Psoas muscle (tissue), 8 donors: ENCODE data around the gene CR1. TPM values are rescaled to one million over a fixed set of nuclear protein-coding genes. Genes with fewer than 3 reads are reported as not detected.
"Not testable (repeated sequence)": the region's sequence is repeated elsewhere in the genome, so short reads cannot be mapped to it uniquely, and the experiment has no call there.

Experiments used
- ATAC-seq, 4 donors: fragments of 200-7000 bp; cut with Tn5 transposase; one replicate each; pipeline ENCODE4 v1.9.1; 2020; ENCODE audit warnings: moderate library complexity in 3 of 4, mild to moderate bottlenecking in 2 of 4
- DNase-seq, 2 donors: peaks; one replicate each; pipeline ENCODE4 v3.0.0-alpha.2; 2020
- H3K27ac ChIP-seq: fragments of 200-600 bp; one replicate; pipeline ENCODE4 v1.8.0; 2022
- H3K27me3 ChIP-seq, 3 donors: fragments of 200-600 bp in 1 of 3; one replicate each; pipeline versions ENCODE4 v1.6.1 to v1.8.0; 2013 to 2022; ENCODE audit warnings: low read length in 2 of 3, mild to moderate bottlenecking in 2 of 3, moderate library complexity in 1 of 3; ENCODE audit not compliant: insufficient read depth in 3 of 3
- H3K36me3 ChIP-seq, 2 donors: fragments of 200-600 bp in 1 of 2; one replicate each; pipeline versions ENCODE4 v1.6.1 to v1.8.0; 2013 to 2022; ENCODE audit warnings: low read depth in 1 of 2, mild to moderate bottlenecking in 1 of 2, moderate library complexity in 1 of 2; ENCODE audit not compliant: insufficient read depth in 1 of 2
- H3K4me1 ChIP-seq: fragments of 200-600 bp; one replicate; pipeline ENCODE4 v1.8.0; 2022
- H3K4me3 ChIP-seq: fragments of 200-600 bp; one replicate; pipeline ENCODE4 v1.8.0; 2022; ENCODE audit warnings: mild to moderate bottlenecking
- H3K9me3 ChIP-seq: fragments of 200-600 bp; one replicate; pipeline ENCODE4 v1.8.0; 2022
- CTCF ChIP-seq: fragments of 200-600 bp; IDR thresholded peaks from one replicate; pipeline ENCODE4 v1.8.0; 2022; ENCODE audit warnings: antibody characterized with exemption
- WGBS, 3 donors: extraction: QIAGEN DNeasy Blood & Tissue Kit; methylation state at CpG; one replicate each; pipeline versions ENCODE4 v1.1.6 to v1.1.7; 2013; 5-methylcytosine and 5-hydroxymethylcytosine counted together
- intact Hi-C, 2 donors: fragments of 100-400 bp; cut with DNase I; formaldehyde crosslinking; loops; one replicate each; pipeline versions ENCODE4 v1.11.0 to v1.14.2; 2022
- polyA plus RNA-seq, 3 donors: library from polyadenylated mRNA; stranded (reverse); fragments of 200-250 nt; gene quantifications; one replicate each; pipeline ENCODE4 v1.2.3, GENCODE V29; 2013
- total RNA-seq, 4 donors: library from RNA; stranded (reverse); fragmentation: NEBNext Ultra II Directional in 2 of 4; extraction: Animal tissue kit (Norgen Biotek cat#: 25700) in 2 of 4; gene quantifications; one replicate each; pipeline versions ENCODE4 v1.2.1 to v1.2.4, GENCODE V29; 2021 to 2023
- donor health status: healthy with polysubstance abuse.
- donor health status: DM: no; HTN: no; CAD: no; lungs with moderate emphysema.
- donor health status: Bipolar disorder and iron deficiency.
- donor health status: healthy.
- donor health status: DM: yes; HTN: yes; CAD: no.
- donor health status: DM: no; HTN: no; CAD: no.
- donor health status: DM: no; HTN: no; CAD: no.
- donor health status: DM: yes; HTN: yes; CAD: no.

Gene CR1
- total and polyA plus RNA-seq, 7 donors, result 0.08 to 3.9 (median 0.87) TPM

- Histone ChIP-seq H3K36me3 (no peaks in the 10 kb centered on the region), H3K27ac (no peak overlapping the region), H3K27me3 (peaks cover 3 to 30% (median 7%) of the 10 kb centered on the region in 3 donors), H3K4me1 (no peaks in the 10 kb centered on the region), H3K4me3 (no peak overlapping the region), H3K9me3 (no peaks in the 10 kb centered on the region)
- intact Hi-C loops, result no loop called here
- WGBS, 3 donors, result 59 to 65% (median 62%) methylated on average over 6 of the region's 6 CpGs
- DNase-seq (no peak), ATAC-seq (no peak)
- TF ChIP-seq CTCF, result no peak
These were observed 177.4 kb downstream of the CR1 start for GRCh38 chr1:207673399-207673798.

- DNase-seq (no peak), ATAC-seq (no peak)
- H3K9me3 ChIP-seq, result no peaks in the 10 kb centered on the region
- 76 to 82% (median 81%) methylated on average over 4 of the region's 4 CpGs for WGBS, 3 donors
- no peaks in the 10 kb centered on the region for H3K36me3 ChIP-seq
- no peak for TF ChIP-seq CTCF
- peaks cover 1 to 6% (median 4%) of the 10 kb centered on the region in 3 donors for H3K27me3 ChIP-seq
- H3K4me1 ChIP-seq, result no peaks in the 10 kb centered on the region
- H3K4me3 ChIP-seq, result no peak overlapping the region
- H3K27ac ChIP-seq, result no peak overlapping the region
- intact Hi-C loops, result no loop called here
These were observed 180.2 kb downstream of the CR1 start for GRCh38 chr1:207676153-207676552.

- intact Hi-C loops, H3K27me3 ChIP-seq, H3K36me3 ChIP-seq, DNase-seq, ATAC-seq, H3K9me3 ChIP-seq, H3K27ac ChIP-seq, H3K4me1 ChIP-seq, H3K4me3 ChIP-seq: not testable (repeated sequence)
- WGBS, 3 donors, result 41 to 47% (median 47%) methylated on average over 6 of the region's 6 CpGs
These were observed 184.8 kb downstream of the CR1 start for GRCh38 chr1:207680590-207681388.

GRCh38 chr1:207682872-207683434 is 187.0 kb downstream of the CR1 start:
- H3K4me3 ChIP-seq, H3K27me3 ChIP-seq, H3K9me3 ChIP-seq, intact Hi-C loops, H3K36me3 ChIP-seq, DNase-seq, ATAC-seq, H3K4me1 ChIP-seq, H3K27ac ChIP-seq: not testable (repeated sequence)
- 83 to 88% (median 86%) methylated on average over 6 of the region's 6 CpGs for WGBS, 3 donors

GRCh38 chr1:207690551-207690950 is 194.6 kb downstream of the CR1 start:
- intact Hi-C loops, ATAC-seq: not testable (repeated sequence)

GRCh38 chr1:207691010-207691409 is 195.1 kb downstream of the CR1 start:
- DNase-seq, result no peak
- no peak for TF ChIP-seq CTCF
- Histone ChIP-seq H3K27ac (no peak overlapping the region), H3K36me3 (no peaks in the 10 kb centered on the region), H3K4me3 (no peak overlapping the region), H3K9me3 (no peaks in the 10 kb centered on the region), H3K27me3 (no peaks in the 10 kb centered on the region), H3K4me1 (no peaks in the 10 kb centered on the region)
- no peak for ATAC-seq
- intact Hi-C loops, result no loop called here

More at GRCh38 chr1:207690551-207690950, 194.6 kb downstream of the CR1 start:
- H3K27ac ChIP-seq, H3K36me3 ChIP-seq, DNase-seq, H3K4me1 ChIP-seq, H3K4me3 ChIP-seq, H3K27me3 ChIP-seq, H3K9me3 ChIP-seq: not testable (repeated sequence)
- WGBS, 3 donors, result 72 to 85% (median 78%) methylated on average over 4 of the region's 4 CpGs

Other genes with a start within 250 kb of the CR1 start
- gene CD55, start 174.5 kb upstream of the CR1 start, total RNA-seq, result 100 to 1,000 TPM in 2 of 4 donors, 10 to 100 TPM in 2; 44.2 to 108 (median 81.9) TPM
- 100 to 1,000 TPM in 2 of 3 donors, 10 to 100 TPM in 1; 85.6 to 318 (median 121) TPM for gene CD55, start 174.5 kb upstream of the CR1 start, polyA plus RNA-seq
- gene CR2, start 41.8 kb upstream of the CR1 start, total RNA-seq, result under 1 TPM in 2 of 4 donors, not detected in 2; 0.24 to 0.27 TPM
- gene CR2, start 41.8 kb upstream of the CR1 start, polyA plus RNA-seq, result under 1 TPM in 2 of 3 donors, not detected in 1; 0.01 to 0.08 TPM
- not detected for gene CR1L, start 149.0 kb downstream of the CR1 start, total RNA-seq
- gene CR1L, start 149.0 kb downstream of the CR1 start, polyA plus RNA-seq, result under 1 TPM in 1 of 3 donors, not detected in 2; 0.05 TPM